Endothelial cell of umbilical vein (primary cell): ENCODE results near the gene RNF186. TPM values are rescaled to one million over a fixed set of nuclear protein-coding genes. Genes with fewer than 3 reads are reported as not detected.
"Not testable (repeated sequence)": the region's sequence is repeated elsewhere in the genome, so short reads cannot be mapped to it uniquely, and the experiment has no call there.

Experiments used
- BruUV-seq: library from RNA; stranded (reverse); fragments of 400-500 nt; replicated peaks from 2 replicates; lab custom pipeline; 2021; lab: Mats Ljungman, UMichigan
- CTCF ChIA-PET: fragments of 300-600, 350-600 bp; sonication (Branson Sonifier 250); formaldehyde crosslinking; loops from one replicate; lab custom pipeline; 2021; ENCODE audit warnings: antibody characterized with exemption, inconsistent platforms; lab: Charles Lee
- POLR2A ChIA-PET: fragments of 300-600, 350-600 bp; sonication (Branson Sonifier 250); formaldehyde crosslinking; loops from one replicate; lab custom pipeline; 2021; ENCODE audit warnings: antibody characterized with exemption, inconsistent platforms; lab: Charles Lee
- DNase-seq: peaks from one replicate; pipeline ENCODE4 v3.0.0-alpha.2; 2011; ENCODE audit warnings: low read depth, low spot score
- FAIRE-seq: peaks from 2 replicates; lab custom pipeline; 2011; peaks lifted over from hg19 to GRCh38; lab: Jason Lieb, UNC
- H2AFZ ChIP-seq: 2 replicates; pipeline ENCODE4 v1.6.0; 2012; ENCODE audit warnings: low read depth, low read length, control low read depth, inconsistent platforms
- H3K27ac ChIP-seq: 2 replicates; pipeline ENCODE4 v1.5.1; 2011; ENCODE audit warnings: low read depth, mild to moderate bottlenecking, control low read depth, low read length, moderate library complexity; ENCODE audit not compliant: insufficient read depth
- H3K27me3 ChIP-seq, 2 experiments: 2 replicates each; pipeline versions ENCODE4 v1.6.0 to v1.6.1; 2011; ENCODE audit warnings: low read length in 2 of 2, mixed read lengths in 1 of 2; ENCODE audit not compliant: control insufficient read depth in 2 of 2, insufficient read depth in 2 of 2
- H3K36me3 ChIP-seq, 2 experiments: 2 replicates in 1 of 2; 3 replicates in 1 of 2; pipeline ENCODE4 v1.5.1; 2011; ENCODE audit warnings: low read length in 2 of 2, mild to moderate bottlenecking in 1 of 2, moderate library complexity in 1 of 2; ENCODE audit not compliant: control insufficient read depth in 2 of 2, insufficient read depth in 2 of 2; ENCODE audit errors: extremely low read depth in 1 of 2
- H3K4me1 ChIP-seq: 3 replicates; pipeline ENCODE4 v1.5.1; 2011; ENCODE audit warnings: mild to moderate bottlenecking, low read length; ENCODE audit not compliant: control insufficient read depth, insufficient read depth; ENCODE audit errors: extremely low read depth
- H3K4me2 ChIP-seq: 2 replicates; pipeline ENCODE4 v1.6.1; 2011; ENCODE audit warnings: low read length, control low read depth, mixed read lengths; ENCODE audit not compliant: insufficient read depth
- H3K4me3 ChIP-seq, 3 experiments: fragments of 200-600 bp in 1 of 3; sonication (generic), shearing (Covaris generic) in 1 of 3; replicated peaks in 1 of 3; 2 replicates each; pipeline ENCODE4 v1.5.1; 2011 to 2016; ENCODE audit warnings: control low read depth in 3 of 3, low read length in 3 of 3, mild to moderate bottlenecking in 2 of 3, inconsistent platforms in 1 of 3, low read depth in 1 of 3, moderate library complexity in 1 of 3; ENCODE audit not compliant: insufficient read depth in 1 of 3
- H3K79me2 ChIP-seq: 2 replicates; pipeline ENCODE4 v1.6.0; 2012; ENCODE audit warnings: low read length, inconsistent platforms; ENCODE audit not compliant: control insufficient read depth, insufficient read depth
- H3K9ac ChIP-seq: replicated peaks from 2 replicates; pipeline ENCODE3; 2011; ENCODE audit warnings: low read length, control low read depth; ENCODE audit not compliant: insufficient read depth; ENCODE audit errors: extremely low read depth
- H3K9me1 ChIP-seq: replicated peaks from 3 replicates; pipeline ENCODE4 v1.6.0; 2011; ENCODE audit warnings: mild to moderate bottlenecking, low read length; ENCODE audit not compliant: control insufficient read depth, insufficient read depth; ENCODE audit errors: extremely low read depth
- H3K9me3 ChIP-seq: replicated peaks from 2 replicates; pipeline ENCODE4 v1.5.1; 2012; ENCODE audit warnings: low read length, inconsistent platforms; ENCODE audit not compliant: control insufficient read depth, insufficient read depth
- H4K20me1 ChIP-seq: replicated peaks from 2 replicates; pipeline ENCODE3; 2011; ENCODE audit warnings: mild to moderate bottlenecking, low read length; ENCODE audit not compliant: control insufficient read depth, insufficient read depth; ENCODE audit errors: extremely low read depth
- EZH2 ChIP-seq: IDR thresholded peaks from 2 replicates; pipeline ENCODE4 v1.6.1; 2012; ENCODE audit warnings: borderline replicate concordance, low read depth, mild to moderate bottlenecking, moderate library complexity, low read length, inconsistent platforms; ENCODE audit not compliant: severe bottlenecking
- FOS ChIP-seq: IDR thresholded peaks from 2 replicates; pipeline ENCODE4 v1.6.1; 2011; ENCODE audit warnings: mild to moderate bottlenecking, low read length, moderate library complexity, borderline replicate concordance; ENCODE audit not compliant: insufficient read depth
- GATA2 ChIP-seq: IDR thresholded peaks from 2 replicates; pipeline ENCODE4 v1.7.0; 2011; ENCODE audit warnings: low read depth, mild to moderate bottlenecking, moderate library complexity, mixed read lengths, low read length; ENCODE audit not compliant: insufficient read length, insufficient read depth
- JUN ChIP-seq: IDR thresholded peaks from 2 replicates; pipeline ENCODE4 v1.6.1; 2011; ENCODE audit warnings: borderline replicate concordance, low read depth; ENCODE audit not compliant: insufficient read length, insufficient read depth
- MYC ChIP-seq: IDR thresholded peaks from one replicate; pipeline ENCODE4 v1.6.1; 2011; ENCODE audit warnings: mild to moderate bottlenecking, low read depth, low read length
- POLR2A ChIP-seq: IDR thresholded peaks from 2 replicates; pipeline ENCODE4 v1.6.1; 2012; ENCODE audit warnings: low read depth, mild to moderate bottlenecking, control low read depth, low read length
- POLR2AphosphoS5 ChIP-seq: IDR thresholded peaks from 2 replicates; pipeline ENCODE4 v1.6.1; 2012; ENCODE audit warnings: low read depth, mild to moderate bottlenecking, control low read depth, low read length, moderate library complexity; ENCODE audit not compliant: insufficient read depth
- dilution Hi-C: fragments of 300-500 bp; cut with MboI; formaldehyde crosslinking; loops from one replicate; pipeline ENCODE4 v1.15.0; 2019; ENCODE audit warnings: low sequenced_read_pairs; ENCODE audit not compliant: extremely low pct_ligation_motif_present
- intact Hi-C: fragments of 100-400 bp; cut with micrococcal nuclease; formaldehyde crosslinking; loops from one replicate; pipeline ENCODE4 v1.10.0; 2022
- polyA plus RNA-seq, 4 experiments: library from polyadenylated mRNA; depleted of rRNA in 3 of 4; stranded (reverse) in 3 of 4; unstranded in 1 of 4; fragments of >200 nt; gene quantifications; 2 replicates each; pipeline versions ENCODE4 v1.2.1 to v1.2.3, GENCODE V29; 2011 to 2012; ENCODE audit warnings: missing spikeins in 1 of 4
- total RNA-seq: library from RNA; stranded (reverse); gene quantifications from 2 replicates; pipeline ENCODE4 v1.2.3, GENCODE V29; 2021
- TF ChIP-seq, protein P1 (sequence below): IDR thresholded peaks from 2 replicates; pipeline ENCODE4 v1.6.1; 2011; ENCODE audit not compliant: insufficient read depth, insufficient read length
- TF ChIP-seq, protein P2 (sequence below), 2 donors: IDR thresholded peaks; 1 replicate in 1 of 2; 2 replicates in 1 of 2; pipeline ENCODE4 v1.5.1; 2011; ENCODE audit warnings: low read length in 2 of 2, mild to moderate bottlenecking in 2 of 2, moderate library complexity in 2 of 2, control low read depth in 1 of 2, inconsistent platforms in 1 of 2, low read depth in 1 of 2; ENCODE audit not compliant: insufficient read depth in 1 of 2; ENCODE audit errors: extremely low read depth in 1 of 2

The RNF186 gene
- total and polyA plus RNA-seq, 2 donors (not counting 3 experiments of a cell fraction or from before 2014, with no cell fraction given) = not detected

DNA sequence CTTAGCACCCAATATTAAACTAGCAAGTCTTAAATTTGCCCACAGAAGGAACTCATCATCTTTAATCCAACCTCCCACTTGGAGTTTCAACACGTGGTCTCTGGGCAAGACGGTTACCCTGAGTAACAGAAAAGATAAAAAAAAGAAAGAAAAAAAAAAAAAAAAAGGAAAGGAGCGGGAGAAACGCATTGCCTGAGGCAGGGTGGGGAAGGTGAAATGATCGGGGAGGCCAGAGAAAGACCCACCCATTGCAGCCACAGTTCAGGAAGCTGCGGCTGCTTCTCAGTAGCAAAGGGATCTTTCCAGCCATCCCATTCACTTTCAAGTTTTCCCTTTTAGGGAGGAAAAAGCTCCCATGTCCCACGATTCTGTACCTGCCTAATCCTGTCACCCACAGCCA lies 35.1 kb upstream of the RNF186 start:
- Histone ChIP-seq H3K36me3 (no peaks in the 10 kb centered on the region), H3K27ac (no peak overlapping the region), H3K9me3 (no peaks in the 10 kb centered on the region), H3K27me3 (peaks cover 2 to 3% of the 10 kb centered on the region in 2 experiments), H3K4me1 (no peaks in the 10 kb centered on the region), H3K9me1 (no peaks in the 10 kb centered on the region), H4K20me1 (no peaks in the 10 kb centered on the region), H3K4me3 (no peak overlapping the region), H2AFZ (no peak overlapping the region), H3K79me2 (no peaks in the 10 kb centered on the region), H3K9ac (no peak overlapping the region), H3K4me2 (no peak overlapping the region)
- intact Hi-C loops (no loop called here), dilution Hi-C loops (no loop called here)
- ChIA-PET POLR2A (no interaction called here), CTCF (interaction anchor here (0.6 kb wide), 1 partner anchor 60 kb away, joined by 3 read pairs; no protein-coding TSS in a partner anchor)
- no TSS peak for BruUV-seq
- FAIRE-seq = no peak
- TF ChIP-seq EZH2 (no peak), GATA2 (no peak), FOS (no peak), POLR2A (no peak), JUN (no peak), MYC (no peak), POLR2AphosphoS5 (no peak)
- TF ChIP-seq, protein P1, sequence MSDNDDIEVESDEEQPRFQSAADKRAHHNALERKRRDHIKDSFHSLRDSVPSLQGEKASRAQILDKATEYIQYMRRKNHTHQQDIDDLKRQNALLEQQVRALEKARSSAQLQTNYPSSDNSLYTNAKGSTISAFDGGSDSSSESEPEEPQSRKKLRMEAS = no peak
- TF ChIP-seq, protein P2, sequence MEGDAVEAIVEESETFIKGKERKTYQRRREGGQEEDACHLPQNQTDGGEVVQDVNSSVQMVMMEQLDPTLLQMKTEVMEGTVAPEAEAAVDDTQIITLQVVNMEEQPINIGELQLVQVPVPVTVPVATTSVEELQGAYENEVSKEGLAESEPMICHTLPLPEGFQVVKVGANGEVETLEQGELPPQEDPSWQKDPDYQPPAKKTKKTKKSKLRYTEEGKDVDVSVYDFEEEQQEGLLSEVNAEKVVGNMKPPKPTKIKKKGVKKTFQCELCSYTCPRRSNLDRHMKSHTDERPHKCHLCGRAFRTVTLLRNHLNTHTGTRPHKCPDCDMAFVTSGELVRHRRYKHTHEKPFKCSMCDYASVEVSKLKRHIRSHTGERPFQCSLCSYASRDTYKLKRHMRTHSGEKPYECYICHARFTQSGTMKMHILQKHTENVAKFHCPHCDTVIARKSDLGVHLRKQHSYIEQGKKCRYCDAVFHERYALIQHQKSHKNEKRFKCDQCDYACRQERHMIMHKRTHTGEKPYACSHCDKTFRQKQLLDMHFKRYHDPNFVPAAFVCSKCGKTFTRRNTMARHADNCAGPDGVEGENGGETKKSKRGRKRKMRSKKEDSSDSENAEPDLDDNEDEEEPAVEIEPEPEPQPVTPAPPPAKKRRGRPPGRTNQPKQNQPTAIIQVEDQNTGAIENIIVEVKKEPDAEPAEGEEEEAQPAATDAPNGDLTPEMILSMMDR (IDR thresholded peaks at IDR 0.05; ENCODE audit: extremely low read depth in 1 of 2, insufficient read depth in 1 of 2, low read depth in 1 of 2, low read length in 2 of 2) = no peak
- DNase-seq = no peak

DNA sequence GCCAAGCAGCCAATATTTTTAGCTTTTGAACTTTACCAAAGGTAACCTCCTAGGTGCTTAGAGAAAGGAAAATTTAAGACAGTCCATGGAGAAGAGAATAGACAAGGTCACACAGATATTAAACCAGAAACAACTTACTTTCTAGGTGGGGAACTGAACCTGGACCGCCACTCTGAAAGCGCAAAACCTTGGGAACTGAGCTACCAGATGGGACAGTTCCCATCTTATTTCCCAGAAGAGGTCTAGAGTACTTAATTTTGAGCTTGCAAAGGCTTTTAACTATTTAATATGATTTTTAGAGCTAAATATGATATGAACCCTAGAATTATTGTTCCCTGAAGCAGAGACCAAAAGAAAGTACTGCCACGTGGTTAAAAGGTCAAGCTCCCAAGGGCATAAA lies 34.2 kb upstream of the RNF186 start:
- FAIRE-seq, intact Hi-C loops, H3K79me2 ChIP-seq, dilution Hi-C loops, H3K36me3 ChIP-seq, H3K4me1 ChIP-seq, H3K4me3 ChIP-seq, H3K4me2 ChIP-seq, H3K9ac ChIP-seq, DNase-seq, H3K27me3 ChIP-seq, H3K9me3 ChIP-seq, POLR2A ChIA-PET, H2AFZ ChIP-seq, H3K9me1 ChIP-seq, H4K20me1 ChIP-seq, H3K27ac ChIP-seq, BruUV-seq: not testable (repeated sequence)
- CTCF ChIA-PET = interaction anchor here (0.8 kb wide), 1 partner anchor 18 kb away, joined by 3 read pairs; no protein-coding TSS in a partner anchor

DNA sequence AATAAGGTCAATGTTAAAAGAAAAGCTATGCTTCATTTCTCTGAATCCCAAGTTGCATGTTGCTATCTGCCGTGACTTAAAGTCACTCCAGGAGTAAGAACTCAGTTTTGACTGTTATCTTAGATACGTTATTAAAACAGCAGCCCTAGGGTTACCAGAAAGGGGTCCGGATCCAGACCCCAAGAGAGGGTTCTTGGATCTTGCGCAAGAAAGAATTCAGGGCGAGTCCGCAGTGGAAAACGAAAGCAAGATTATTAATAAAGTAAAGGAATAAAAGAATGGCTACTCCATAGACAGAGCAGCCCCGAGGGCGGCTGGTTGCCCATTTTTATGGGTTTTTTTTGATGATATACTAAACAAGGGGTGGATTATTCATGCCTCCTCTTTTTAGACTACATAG lies 32.3 kb upstream of the RNF186 start:
- FAIRE-seq, dilution Hi-C loops: not testable (repeated sequence)

More for the DNA sequence above, 32.3 kb upstream of the RNF186 start:
- H3K36me3 ChIP-seq, H3K4me3 ChIP-seq, BruUV-seq, POLR2A ChIA-PET, H3K4me2 ChIP-seq, intact Hi-C loops, H3K4me1 ChIP-seq, H3K27me3 ChIP-seq, H3K27ac ChIP-seq, DNase-seq, H2AFZ ChIP-seq, H4K20me1 ChIP-seq, H3K79me2 ChIP-seq, H3K9me1 ChIP-seq, H3K9ac ChIP-seq, H3K9me3 ChIP-seq: not testable (repeated sequence)
- CTCF ChIA-PET = interaction anchor here (1.3 kb wide), 1 partner anchor 35 kb away, joined by 5 read pairs; the partner anchor contains the start of gene OTUD3
